Activated B cell treated with CpG ODN at 0.5 μM for 24 hours (primary cell): ENCODE measurements around the gene STAB2. TPM values are rescaled to one million over a fixed set of nuclear protein-coding genes. Genes with fewer than 3 reads are reported as not detected.

ENCODE experiments used
- ATAC-seq: fragments of 200-7000 bp; cut with Tn5 transposase; one replicate; pipeline ENCODE4 v1.10.0; 2021; ENCODE audit warnings: low read depth, mild to moderate bottlenecking, moderate library complexity
- CTCF ChIA-PET: fragments of 350-600 bp; sonication (Branson Sonifier 250); formaldehyde crosslinking; loops from one replicate; lab custom pipeline; 2021; ENCODE audit warnings: antibody characterized with exemption; lab: Charles Lee
- POLR2A ChIA-PET: fragments of 350-600 bp; sonication (Branson Sonifier 250); formaldehyde crosslinking; loops from one replicate; lab custom pipeline; 2021; ENCODE audit warnings: antibody characterized with exemption; lab: Charles Lee
- DNase-seq: peaks from one replicate; pipeline ENCODE4 v3.0.0; 2022
- H3K27ac Mint-ChIP-seq: one replicate; pipeline ENCODE4 v1.8.0; 2020; ENCODE audit warnings: mixed read lengths
- H3K27me3 Mint-ChIP-seq: one replicate; pipeline ENCODE4 v1.8.0; 2021; ENCODE audit warnings: mixed read lengths
- H3K36me3 Mint-ChIP-seq: one replicate; pipeline ENCODE4 v1.8.0; 2021; ENCODE audit warnings: low read depth, mixed read lengths
- H3K4me1 Mint-ChIP-seq: one replicate; pipeline ENCODE4 v1.8.0; 2021; ENCODE audit warnings: mixed read lengths
- H3K4me3 Mint-ChIP-seq: one replicate; pipeline ENCODE4 v1.8.0; 2020; ENCODE audit warnings: mild to moderate bottlenecking, mixed read lengths
- H3K9me3 Mint-ChIP-seq: one replicate; pipeline ENCODE4 v1.8.0; 2020; ENCODE audit warnings: mixed read lengths
- intact Hi-C: fragments of 100-400 bp; cut with micrococcal nuclease; formaldehyde crosslinking; loops from one replicate; pipeline ENCODE4 v1.15.1; 2024
- total RNA-seq: library from RNA; stranded (reverse); gene quantifications from 2 replicates; pipeline ENCODE4 v1.2.3, GENCODE V29; 2022
- TF ChIP-seq, protein P1 (sequence below): fragments of 200-600 bp; IDR thresholded peaks from one replicate; pipeline ENCODE4 v1.8.0; 2022; ENCODE audit warnings: antibody characterized with exemption, mild to moderate bottlenecking

The STAB2 gene
- total RNA-seq, 1 donor from 2014 or later = not detected

DNA sequence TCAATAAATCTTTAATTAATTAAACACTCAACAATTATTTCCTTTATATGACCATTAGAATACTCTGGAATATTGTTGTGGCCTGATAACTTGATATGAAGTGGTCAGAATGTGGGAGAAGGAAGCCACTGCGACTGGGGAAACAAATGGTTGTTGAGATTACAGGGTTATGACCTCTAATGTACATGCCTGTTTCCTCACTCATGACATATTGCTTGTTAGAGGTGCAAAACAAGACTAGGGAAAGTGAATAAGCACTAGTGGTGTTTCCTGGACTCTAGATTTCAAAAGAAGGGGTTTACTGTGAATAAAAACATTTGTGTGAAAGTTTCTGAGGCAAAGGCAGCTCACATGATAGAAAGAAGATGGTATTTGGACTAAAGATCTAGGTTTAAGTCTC is 53.3 kb downstream of the STAB2 start:
- ChIA-PET CTCF (no interaction called here), POLR2A (no interaction called here)
- Mint-ChIP-seq H3K27ac (no peak overlapping the region), H3K4me3 (no peak overlapping the region), H3K36me3 (no peaks in the 10 kb centered on the region), H3K4me1 (no peaks in the 10 kb centered on the region), H3K9me3 (peaks cover 3% of the 10 kb centered on the region), H3K27me3 (no peaks in the 10 kb centered on the region)
- TF ChIP-seq, protein P1, sequence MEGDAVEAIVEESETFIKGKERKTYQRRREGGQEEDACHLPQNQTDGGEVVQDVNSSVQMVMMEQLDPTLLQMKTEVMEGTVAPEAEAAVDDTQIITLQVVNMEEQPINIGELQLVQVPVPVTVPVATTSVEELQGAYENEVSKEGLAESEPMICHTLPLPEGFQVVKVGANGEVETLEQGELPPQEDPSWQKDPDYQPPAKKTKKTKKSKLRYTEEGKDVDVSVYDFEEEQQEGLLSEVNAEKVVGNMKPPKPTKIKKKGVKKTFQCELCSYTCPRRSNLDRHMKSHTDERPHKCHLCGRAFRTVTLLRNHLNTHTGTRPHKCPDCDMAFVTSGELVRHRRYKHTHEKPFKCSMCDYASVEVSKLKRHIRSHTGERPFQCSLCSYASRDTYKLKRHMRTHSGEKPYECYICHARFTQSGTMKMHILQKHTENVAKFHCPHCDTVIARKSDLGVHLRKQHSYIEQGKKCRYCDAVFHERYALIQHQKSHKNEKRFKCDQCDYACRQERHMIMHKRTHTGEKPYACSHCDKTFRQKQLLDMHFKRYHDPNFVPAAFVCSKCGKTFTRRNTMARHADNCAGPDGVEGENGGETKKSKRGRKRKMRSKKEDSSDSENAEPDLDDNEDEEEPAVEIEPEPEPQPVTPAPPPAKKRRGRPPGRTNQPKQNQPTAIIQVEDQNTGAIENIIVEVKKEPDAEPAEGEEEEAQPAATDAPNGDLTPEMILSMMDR = no peak
- intact Hi-C loops = no loop called here
- DNase-seq (no peak), ATAC-seq (no peak)

DNA sequence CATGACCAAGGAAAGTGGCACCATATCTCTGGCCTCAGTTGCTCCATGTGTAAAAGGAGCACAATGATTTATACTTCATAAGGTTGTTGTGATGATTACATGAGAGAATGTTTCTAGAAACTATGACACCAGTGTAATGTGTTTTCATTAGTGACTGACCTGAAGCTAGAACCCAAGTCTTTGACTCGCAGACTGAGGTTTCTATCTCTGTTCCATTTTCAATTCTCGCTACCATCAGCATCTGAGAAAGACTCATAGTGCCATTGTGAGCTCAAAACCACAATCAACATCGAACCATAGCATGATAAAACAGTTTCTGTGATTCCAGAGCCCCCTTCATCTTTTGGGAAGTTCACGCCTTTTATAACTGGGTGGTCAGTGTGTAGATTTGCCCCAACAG is 53.8 kb downstream of the STAB2 start:
- Mint-ChIP-seq H3K4me1 (no peaks in the 10 kb centered on the region), H3K27me3 (no peaks in the 10 kb centered on the region), H3K27ac (no peak overlapping the region), H3K36me3 (no peaks in the 10 kb centered on the region), H3K9me3 (peaks cover 3% of the 10 kb centered on the region), H3K4me3 (no peak overlapping the region)
- intact Hi-C loops = no loop called here
- TF ChIP-seq, protein P1 = no peak
- ATAC-seq (no peak), DNase-seq (no peak)
- CTCF ChIA-PET = no interaction called here
- POLR2A ChIA-PET = no interaction called here

DNA sequence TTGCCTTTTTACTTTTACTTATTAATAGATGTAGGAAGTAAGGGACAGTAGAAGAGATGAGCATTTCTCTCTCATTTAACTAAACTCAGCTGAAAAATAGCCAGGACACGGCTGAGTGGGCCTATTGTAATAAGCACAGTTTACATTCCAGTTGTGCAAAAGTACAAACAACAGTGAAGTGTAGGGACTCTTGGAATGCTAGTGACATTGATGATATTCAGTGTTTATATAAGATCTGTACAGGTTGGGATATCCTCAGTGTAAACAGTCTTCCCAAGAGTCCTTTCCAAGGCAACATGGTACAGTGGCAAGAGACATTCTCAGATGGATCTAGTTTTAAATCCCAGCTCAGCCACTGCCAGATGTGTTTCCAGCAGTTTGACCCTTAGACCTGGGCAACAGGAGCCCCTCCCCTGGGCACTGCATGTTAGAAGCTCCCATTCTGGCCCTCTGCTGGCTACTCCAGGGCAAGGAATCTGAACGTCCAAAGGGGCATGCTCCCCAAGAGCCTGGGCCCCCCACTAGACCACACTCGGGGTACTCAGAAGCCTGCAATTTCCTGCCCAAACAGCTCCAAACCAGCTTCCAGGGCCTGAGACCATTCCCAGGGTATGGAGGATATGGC is 55.3 kb downstream of the STAB2 start:
- CTCF ChIA-PET = no interaction called here
- POLR2A ChIA-PET = no interaction called here

DNA sequence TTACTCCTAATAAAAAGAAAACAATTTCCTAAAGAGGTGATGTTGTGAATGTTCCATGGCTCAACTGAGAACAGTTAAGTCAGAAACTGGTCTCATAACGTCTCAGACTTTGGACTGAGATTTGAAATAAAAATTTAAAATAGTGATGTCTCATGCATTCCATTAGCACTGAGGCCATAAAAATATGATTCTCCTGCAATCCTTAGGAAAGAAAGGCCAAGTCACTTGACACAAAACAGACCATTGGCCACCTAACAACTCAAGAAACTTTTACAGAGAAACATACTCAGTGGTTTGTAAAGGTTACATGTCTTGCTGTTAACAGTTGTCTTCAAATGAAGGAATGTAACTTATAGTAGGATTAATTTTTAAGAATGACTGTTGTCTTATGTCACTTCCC is 58.1 kb downstream of the STAB2 start:
- TF ChIP-seq, protein P1 = no peak
- H3K36me3 Mint-ChIP-seq = no peaks in the 10 kb centered on the region
- H3K4me1 Mint-ChIP-seq = no peaks in the 10 kb centered on the region
- ChIA-PET POLR2A (no interaction called here), CTCF (no interaction called here)
- no peak overlapping the region for H3K27ac Mint-ChIP-seq
- DNase-seq = no peak
- ATAC-seq = no peak
- H3K27me3 Mint-ChIP-seq = peaks cover 11% of the 10 kb centered on the region
- H3K9me3 Mint-ChIP-seq = no peaks in the 10 kb centered on the region
- intact Hi-C loops = no loop called here
- H3K4me3 Mint-ChIP-seq = no peak overlapping the region

More for the DNA sequence above, 55.3 kb downstream of the STAB2 start:
- DNase-seq = no peak
- TF ChIP-seq, protein P1 = no peak
- intact Hi-C loops = no loop called here
- Mint-ChIP-seq H3K9me3 (peaks cover 3% of the 10 kb centered on the region), H3K27me3 (peaks cover 4% of the 10 kb centered on the region), H3K4me1 (no peaks in the 10 kb centered on the region), H3K36me3 (no peaks in the 10 kb centered on the region), H3K4me3 (no peak overlapping the region), H3K27ac (no peak overlapping the region)
- no peak for ATAC-seq

DNA sequence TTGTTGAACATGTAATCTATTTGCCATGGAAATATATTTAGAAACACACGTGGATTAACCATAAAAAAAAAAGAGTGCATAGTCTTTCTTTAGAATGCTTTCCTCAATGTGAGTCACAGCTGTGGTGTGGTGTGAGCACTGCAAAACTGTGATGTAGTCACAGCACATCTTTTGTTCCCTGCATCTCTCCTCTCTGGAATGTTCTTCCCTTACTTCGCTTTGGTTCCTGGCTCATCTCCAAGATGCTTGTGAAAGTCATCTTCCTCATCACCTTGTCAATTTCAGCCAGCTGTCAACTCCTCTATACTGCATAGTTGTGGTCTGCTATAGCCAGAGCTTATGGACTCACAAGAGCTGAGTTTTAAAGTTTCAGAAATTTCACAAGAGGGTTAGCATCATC is 60.2 kb downstream of the STAB2 start:
- no peak for ATAC-seq
- intact Hi-C loops = no loop called here
- peaks cover 11% of the 10 kb centered on the region for H3K27me3 Mint-ChIP-seq
- H3K9me3 Mint-ChIP-seq = no peaks in the 10 kb centered on the region
- ChIA-PET CTCF (no interaction called here), POLR2A (no interaction called here)
- H3K4me3 Mint-ChIP-seq = no peak overlapping the region
- no peak for DNase-seq
- H3K27ac Mint-ChIP-seq = no peak overlapping the region
- TF ChIP-seq, protein P1 = no peak
- no peaks in the 10 kb centered on the region for H3K36me3 Mint-ChIP-seq
- H3K4me1 Mint-ChIP-seq = no peaks in the 10 kb centered on the region
